ENCODE data around the gene ANKRD33B. TPM values are rescaled to one million over a fixed set of nuclear protein-coding genes. Genes with fewer than 3 reads are reported as not detected.

Gene ANKRD33B
- total and polyA plus RNA-seq, 2 of the 8 experiments (the other 6 are each of a cell fraction or from before 2014, with no cell fraction given) = 6.9 to 20.6 TPM

GRCh38 chr5:10630126-10630525 lies 66.3 kb downstream of the ANKRD33B start:
- Histone ChIP-seq H3K36me3 (ENCODE audit: control insufficient read depth in 2 of 4, insufficient read depth in 4 of 4, low read length in 3 of 4) (no peaks in the 10 kb centered on the region), H3K4me1 (replicated peaks in 1 of 4; ENCODE audit: control insufficient read depth in 3 of 4, insufficient read depth in 4 of 4, low read length in 3 of 4) (peaks cover 2 to 21% (median 13%) of the 10 kb centered on the region in 4 experiments; a peak in 6 of 7 replicates), H3K23me2 (ENCODE audit: low read depth, low read length) (peaks cover 3% of the 10 kb centered on the region; the same call in 1 of the 2 replicates), H2AK5ac (ENCODE audit: low read depth, low read length) (0 out of 2 replicates have a peak overlapping the region, but pooled peaks have one; percentile 18), H3K9me3 (ENCODE audit: insufficient read depth in 2 of 2, low read depth in 1 of 2, low read length in 1 of 2) (no peaks in the 10 kb centered on the region), H4K5ac (ENCODE audit: insufficient read length, low read depth, low read length) (no peak overlapping the region), H3K79me2 (ENCODE audit: control insufficient read depth in 1 of 2, insufficient read depth in 2 of 2, low read length in 2 of 2) (peaks cover 0 to 9% of the 10 kb centered on the region in 2 experiments; a peak in 1 of 4 replicates), H3K79me1 (ENCODE audit: low read depth, low read length) (no peaks in the 10 kb centered on the region), H3K56ac (replicated peaks; ENCODE audit: insufficient read length, low read depth, low read length) (no peak overlapping the region), H3K27me3 (replicated peaks in 1 of 4; ENCODE audit: control insufficient read depth in 3 of 4, extremely low read depth in 1 of 4, insufficient read depth in 3 of 4, low read length in 3 of 4) (no peaks in the 10 kb centered on the region), H2BK120ac (replicated peaks; ENCODE audit: low read depth, low read length) (no peak overlapping the region), H2BK12ac (ENCODE audit: low read depth, low read length) (peak overlapping the region; percentile 82; the same call in 1 of the 2 replicates), H3K4me3 (ENCODE audit: extremely low read depth in 1 of 4, insufficient read depth in 2 of 4, low read depth in 3 of 4, low read length in 4 of 4) (no peak overlapping the region), H3K9ac (replicated peaks in 1 of 4; ENCODE audit: extremely low read depth in 1 of 4, low read depth in 3 of 4, low read length in 3 of 4) (no peak overlapping the region), H2BK20ac (ENCODE audit: low read length) (no peak overlapping the region), H4K20me1 (replicated peaks in 1 of 2; ENCODE audit: control insufficient read depth in 1 of 2, insufficient read depth in 2 of 2, low read length in 2 of 2) (no peaks in the 10 kb centered on the region), H2BK15ac (ENCODE audit: low read length) (peak overlapping the region; percentile 3; the same call in 1 of the 2 replicates), H4K8ac (ENCODE audit: extremely low read depth, insufficient read depth, low read length) (no peak overlapping the region), H2BK5ac (ENCODE audit: low read depth, low read length) (no peak overlapping the region), H3K14ac (ENCODE audit: insufficient read length) (no peak overlapping the region), H4K91ac (replicated peaks; ENCODE audit: insufficient read length, low read length) (no peak overlapping the region), H3K18ac (ENCODE audit: extremely low read depth, low read length) (no peak overlapping the region), H3K27ac (ENCODE audit: low read depth, low read length) (no peak overlapping the region), H3K23ac (ENCODE audit: insufficient read length) (no peak overlapping the region), H2AFZ (ENCODE audit: low read length) (no peak overlapping the region), H3K4ac (replicated peaks; ENCODE audit: insufficient read length, low read depth, low read length) (no peak overlapping the region), H3K4me2 (ENCODE audit: insufficient read depth in 1 of 2, low read depth in 2 of 2, low read length in 2 of 2) (no peak overlapping the region)
- CTCF ChIA-PET (ENCODE audit: partially characterized antibody) = interaction anchor here (0.7 to 9.6 kb wide), 9 partner anchors 29 to 177 kb away, joined by 3 to 199 read pairs (median 7); no protein-coding TSS in a partner anchor
- WGBS, 2 experiments (ENCODE audit: extremely low coverage in 1 of 2, insufficient coverage in 1 of 2, insufficient read length in 1 of 2, insufficient replicate concordance in 2 of 2, low coverage in 1 of 2, low lambda C conversion rate in 2 of 2, missing lambda C conversion rate in 1 of 2) = 99% methylated on average over 5 of the region's 5 CpGs; no CpG with 5 or more reads in 1 of the 2 experiments
- no peak for TF ChIP-seq KDM1A (IDR thresholded peaks at IDR 0.05; ENCODE audit: borderline replicate concordance, low read length)
- TF ChIP-seq FOSL1 (IDR thresholded peaks at IDR 0.05; ENCODE audit: insufficient read depth, low read depth, low read length) = no peak
- TF ChIP-seq PHF8 (conservative IDR thresholded peaks at IDR 0.05; ENCODE audit: low read depth, low read length) = no peak
- POLR2A ChIA-PET (ENCODE audit: partially characterized antibody) = no interaction called here
- FAIRE-seq = no peak
- no peak for DNase-seq (ENCODE audit: low read depth in 1 of 2, low spot score in 2 of 2)
